Astrocyte (in vitro differentiated cells and primary cell): ENCODE measurements around the gene DNAJC30. TPM values are rescaled to one million over a fixed set of nuclear protein-coding genes. Genes with fewer than 3 reads are reported as not detected.
"Not testable (repeated sequence)": the region's sequence is repeated elsewhere in the genome, so short reads cannot be mapped to it uniquely, and the experiment has no call there.

Source experiments
- DNase-seq: peaks from one replicate; pipeline ENCODE4 v3.0.0-alpha.2; 2010; ENCODE audit warnings: low read depth
- FAIRE-seq: peaks from 2 replicates; lab custom pipeline; 2011; peaks lifted over from hg19 to GRCh38; lab: Jason Lieb, UNC
- H2AFZ ChIP-seq: 2 replicates; pipeline ENCODE4 v1.6.0; 2012; ENCODE audit warnings: low read depth, low read length, inconsistent platforms
- H3K27ac ChIP-seq: 2 replicates; pipeline ENCODE4 v1.5.1; 2011; ENCODE audit warnings: low read depth, low read length, inconsistent platforms
- H3K27me3 ChIP-seq: 2 replicates; pipeline ENCODE4 v1.6.0; 2011; ENCODE audit warnings: low read length, inconsistent platforms; ENCODE audit not compliant: insufficient read depth
- H3K36me3 ChIP-seq: 2 replicates; pipeline ENCODE4 v1.5.1; 2011; ENCODE audit warnings: low read length, inconsistent platforms; ENCODE audit not compliant: insufficient read depth
- H3K4me1 ChIP-seq: 2 replicates; pipeline ENCODE4 v1.5.1; 2011; ENCODE audit warnings: low read length, inconsistent platforms; ENCODE audit not compliant: insufficient read depth
- H3K4me2 ChIP-seq: 2 replicates; pipeline ENCODE4 v1.6.0; 2012; ENCODE audit warnings: low read length, inconsistent platforms
- H3K4me3 ChIP-seq: 2 replicates; pipeline ENCODE4 v1.5.1; 2011; ENCODE audit warnings: low read depth, mild to moderate bottlenecking, low read length, inconsistent platforms; ENCODE audit not compliant: insufficient read depth
- H3K79me2 ChIP-seq: 2 replicates; pipeline ENCODE4 v1.6.0; 2012; ENCODE audit warnings: mild to moderate bottlenecking, low read length, inconsistent platforms; ENCODE audit not compliant: insufficient read depth
- H3K9ac ChIP-seq: 2 replicates; pipeline ENCODE4 v1.6.0; 2012; ENCODE audit warnings: mild to moderate bottlenecking, low read length, inconsistent platforms
- H3K9me3 ChIP-seq: 2 replicates; pipeline ENCODE4 v1.5.1; 2012; ENCODE audit warnings: low read depth, mild to moderate bottlenecking, low read length, inconsistent platforms; ENCODE audit not compliant: insufficient read depth
- H4K20me1 ChIP-seq: 2 replicates; pipeline ENCODE4 v1.6.0; 2012; ENCODE audit warnings: low read length, inconsistent platforms; ENCODE audit not compliant: insufficient read depth
- H3K27ac Mint-ChIP-seq: one replicate; pipeline ENCODE4 v1.8.0; 2021; ENCODE audit warnings: mild to moderate bottlenecking, mixed read lengths; ENCODE audit not compliant: unreplicated experiment
- H3K27me3 Mint-ChIP-seq: one replicate; pipeline ENCODE4 v1.8.0; 2021; ENCODE audit warnings: low read depth, mixed read lengths; ENCODE audit not compliant: unreplicated experiment
- H3K36me3 Mint-ChIP-seq: one replicate; pipeline ENCODE4 v1.8.0; 2021; ENCODE audit warnings: low read depth, mixed read lengths; ENCODE audit not compliant: unreplicated experiment
- H3K4me1 Mint-ChIP-seq: one replicate; pipeline ENCODE4 v1.8.0; 2021; ENCODE audit warnings: low read depth, mixed read lengths; ENCODE audit not compliant: unreplicated experiment
- H3K4me3 Mint-ChIP-seq: one replicate; pipeline ENCODE4 v1.8.0; 2021; ENCODE audit warnings: mild to moderate bottlenecking, moderate library complexity, mixed read lengths; ENCODE audit not compliant: unreplicated experiment
- H3K9me3 Mint-ChIP-seq: one replicate; pipeline ENCODE4 v1.8.0; 2021; ENCODE audit warnings: mild to moderate bottlenecking, mixed read lengths; ENCODE audit not compliant: unreplicated experiment
- CTCF ChIP-seq: IDR thresholded peaks from 2 replicates; pipeline ENCODE4 v1.5.1; 2011; ENCODE audit warnings: low read depth, mild to moderate bottlenecking, inconsistent platforms, low read length, moderate library complexity; ENCODE audit not compliant: insufficient read depth
- EZH2 ChIP-seq: IDR thresholded peaks from 2 replicates; pipeline ENCODE4 v1.6.1; 2012; ENCODE audit warnings: mild to moderate bottlenecking, low read length, inconsistent platforms; ENCODE audit not compliant: insufficient read depth
- total RNA-seq: library from RNA; stranded (reverse); gene quantifications from 2 replicates; pipeline ENCODE4 v1.2.1, GENCODE V29; 2021

DNAJC30 gene
- total RNA-seq, 1 donor from 2014 or later: 11.0 TPM

DNA sequence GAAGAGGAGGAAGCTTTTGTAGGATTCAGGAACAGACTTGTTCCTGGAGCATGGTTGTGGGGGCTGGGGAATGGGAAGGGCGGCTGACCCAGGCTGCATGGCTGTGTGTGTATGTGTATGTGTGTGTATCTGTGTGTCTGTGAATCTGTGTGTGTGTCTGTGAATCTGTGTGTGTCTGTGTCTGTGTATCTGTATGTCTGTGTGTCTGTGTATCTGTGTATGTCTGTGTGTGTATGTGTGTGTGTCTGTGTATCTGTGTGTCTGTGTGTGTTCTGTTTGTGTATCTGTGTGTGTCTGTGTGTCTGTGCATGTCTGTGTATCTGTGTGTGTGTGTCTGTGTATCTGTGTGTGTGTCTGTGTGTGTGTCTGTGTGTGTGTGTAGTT, 42.8 kb upstream of the DNAJC30 start:
- H3K4me2 ChIP-seq: no peak overlapping the region
- Mint-ChIP-seq H3K4me3 (no peak overlapping the region), H3K4me1 (no peaks in the 10 kb centered on the region), H3K9me3 (no peaks in the 10 kb centered on the region), H3K27me3 (peaks cover 10% of the 10 kb centered on the region), H3K27ac (no peak overlapping the region), H3K36me3 (no peaks in the 10 kb centered on the region)
- no peaks in the 10 kb centered on the region for H3K27me3 ChIP-seq
- H2AFZ ChIP-seq: no peak overlapping the region
- no peak overlapping the region for H3K27ac ChIP-seq
- no peak for TF ChIP-seq EZH2
- no peak for TF ChIP-seq CTCF
- FAIRE-seq (no peak), DNase-seq (no peak)
- H3K4me1 ChIP-seq: no peaks in the 10 kb centered on the region
- no peaks in the 10 kb centered on the region for H4K20me1 ChIP-seq
- H3K36me3 ChIP-seq: no peaks in the 10 kb centered on the region
- no peak overlapping the region for H3K9ac ChIP-seq
- H3K4me3 ChIP-seq: no peak overlapping the region
- no peaks in the 10 kb centered on the region for H3K9me3 ChIP-seq
- no peaks in the 10 kb centered on the region for H3K79me2 ChIP-seq

- Histone ChIP-seq H3K4me3 (no peak overlapping the region), H3K9me3 (no peaks in the 10 kb centered on the region), H3K4me1 (no peaks in the 10 kb centered on the region), H4K20me1 (peaks cover under 1% of the 10 kb centered on the region), H3K27me3 (no peaks in the 10 kb centered on the region), H3K79me2 (peaks cover 6% of the 10 kb centered on the region), H3K36me3 (no peaks in the 10 kb centered on the region), H3K9ac (no peak overlapping the region), H2AFZ (no peak overlapping the region), H3K27ac (no peak overlapping the region), H3K4me2 (no peak overlapping the region)
- DNase-seq (no peak), FAIRE-seq (no peak)
- H3K4me1 Mint-ChIP-seq: no peaks in the 10 kb centered on the region
- H3K27ac Mint-ChIP-seq: no peak overlapping the region
- TF ChIP-seq CTCF: no peak
- no peak for TF ChIP-seq EZH2
- no peak overlapping the region for H3K4me3 Mint-ChIP-seq
- H3K27me3 Mint-ChIP-seq: peaks cover 15% of the 10 kb centered on the region
- no peaks in the 10 kb centered on the region for H3K36me3 Mint-ChIP-seq
- no peaks in the 10 kb centered on the region for H3K9me3 Mint-ChIP-seq
These were observed 40.6 kb upstream of the DNAJC30 start for GRCh38 chr7:73723813-73724212.

GRCh38 chr7:73722785-73723184, 39.5 kb upstream of the DNAJC30 start:
- Mint-ChIP-seq H3K36me3 (no peaks in the 10 kb centered on the region), H3K27me3 (peaks cover 15% of the 10 kb centered on the region), H3K4me3 (no peak overlapping the region), H3K4me1 (peaks cover 4% of the 10 kb centered on the region), H3K9me3 (no peaks in the 10 kb centered on the region), H3K27ac (no peak overlapping the region)
- Histone ChIP-seq H4K20me1 (peaks cover 10% of the 10 kb centered on the region), H3K9ac (no peak overlapping the region), H3K9me3 (no peaks in the 10 kb centered on the region), H3K4me1 (peaks cover 5% of the 10 kb centered on the region), H3K4me2 (no peak overlapping the region), H2AFZ (no peak overlapping the region), H3K4me3 (no peak overlapping the region), H3K79me2 (peaks cover 17% of the 10 kb centered on the region), H3K27me3 (no peaks in the 10 kb centered on the region), H3K36me3 (no peaks in the 10 kb centered on the region), H3K27ac (no peak overlapping the region)
- FAIRE-seq (no peak), DNase-seq (no peak)
- no peak for TF ChIP-seq EZH2
- TF ChIP-seq CTCF: no peak

DNA sequence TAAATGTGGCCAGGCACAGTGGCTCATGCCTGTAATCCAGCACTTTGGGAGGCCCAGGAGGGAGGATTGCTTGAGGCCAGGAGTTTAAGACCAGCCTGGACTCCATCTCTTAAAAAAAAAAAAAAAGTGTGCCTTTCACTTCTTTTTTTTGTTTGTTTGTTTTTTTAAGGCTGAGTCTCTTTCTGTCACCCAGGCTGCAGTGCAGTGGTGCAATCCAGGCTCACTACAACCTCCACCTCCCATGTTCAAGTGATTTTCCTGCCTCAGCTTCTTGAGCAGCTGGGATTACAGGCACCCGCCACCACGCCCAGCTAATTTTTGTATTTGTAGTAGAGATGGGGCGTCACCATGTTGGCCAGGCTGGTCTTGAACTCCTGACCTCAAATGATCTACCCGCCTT, 38.9 kb upstream of the DNAJC30 start:
- not testable (repeated sequence) for H3K27ac ChIP-seq, H3K4me1 Mint-ChIP-seq, H3K9me3 Mint-ChIP-seq, H2AFZ ChIP-seq, H3K4me3 Mint-ChIP-seq, H3K27me3 ChIP-seq, H3K36me3 ChIP-seq, H3K4me3 ChIP-seq, H3K27ac Mint-ChIP-seq, H3K9ac ChIP-seq, H3K9me3 ChIP-seq, H3K4me2 ChIP-seq, DNase-seq, H3K36me3 Mint-ChIP-seq, FAIRE-seq
- H3K4me1 ChIP-seq: peaks cover 11% of the 10 kb centered on the region
- H3K79me2 ChIP-seq: peaks cover 23% of the 10 kb centered on the region
- H3K27me3 Mint-ChIP-seq: peaks cover 15% of the 10 kb centered on the region
- H4K20me1 ChIP-seq: peaks cover 16% of the 10 kb centered on the region
